Inflammatory macrophage treated with lipopolysaccharide for 4 hours (primary cell): ENCODE measurements around the gene RGS14.

Experiments used
- DNase-seq: peaks from one replicate; pipeline ENCODE4 v3.0.0-alpha.2; 2020

The RGS14 gene, protein sequence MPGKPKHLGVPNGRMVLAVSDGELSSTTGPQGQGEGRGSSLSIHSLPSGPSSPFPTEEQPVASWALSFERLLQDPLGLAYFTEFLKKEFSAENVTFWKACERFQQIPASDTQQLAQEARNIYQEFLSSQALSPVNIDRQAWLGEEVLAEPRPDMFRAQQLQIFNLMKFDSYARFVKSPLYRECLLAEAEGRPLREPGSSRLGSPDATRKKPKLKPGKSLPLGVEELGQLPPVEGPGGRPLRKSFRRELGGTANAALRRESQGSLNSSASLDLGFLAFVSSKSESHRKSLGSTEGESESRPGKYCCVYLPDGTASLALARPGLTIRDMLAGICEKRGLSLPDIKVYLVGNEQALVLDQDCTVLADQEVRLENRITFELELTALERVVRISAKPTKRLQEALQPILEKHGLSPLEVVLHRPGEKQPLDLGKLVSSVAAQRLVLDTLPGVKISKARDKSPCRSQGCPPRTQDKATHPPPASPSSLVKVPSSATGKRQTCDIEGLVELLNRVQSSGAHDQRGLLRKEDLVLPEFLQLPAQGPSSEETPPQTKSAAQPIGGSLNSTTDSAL

GRCh38 chr5:177357459-177358351 is at the start of gene RGS14:
Gene RGS14, plus strand, starts transcription at chr5:177357924. Its CDS starts 101 bp downstream, at chr5:177358025.
- DNase-seq = peak; percentile 88

DNA sequence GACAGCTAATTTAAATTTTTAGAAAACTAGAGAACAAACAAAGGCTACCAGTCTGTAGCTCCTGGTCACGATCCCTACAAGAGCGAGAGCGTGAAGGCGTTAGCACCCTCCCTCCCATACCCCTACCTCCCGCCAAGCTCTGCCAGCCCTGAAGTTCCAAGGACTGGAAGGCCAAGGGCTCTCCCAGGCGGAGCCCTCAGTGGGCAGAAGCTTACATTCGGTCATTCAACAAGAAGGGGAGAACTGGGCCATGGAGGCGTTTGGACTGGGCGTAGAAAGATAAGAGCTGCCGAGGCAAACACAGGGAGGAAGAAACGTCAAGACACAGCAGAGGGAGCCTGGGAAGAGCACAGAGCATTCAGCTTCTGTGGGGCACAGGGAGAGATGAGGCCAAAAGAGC is 49.0 kb upstream of the RGS14 start:
- no peak for DNase-seq

- DNase-seq = peak; percentile 56
Measured at GRCh38 chr5:177309351-177310191, 48.2 kb upstream of the RGS14 start.

DNA sequence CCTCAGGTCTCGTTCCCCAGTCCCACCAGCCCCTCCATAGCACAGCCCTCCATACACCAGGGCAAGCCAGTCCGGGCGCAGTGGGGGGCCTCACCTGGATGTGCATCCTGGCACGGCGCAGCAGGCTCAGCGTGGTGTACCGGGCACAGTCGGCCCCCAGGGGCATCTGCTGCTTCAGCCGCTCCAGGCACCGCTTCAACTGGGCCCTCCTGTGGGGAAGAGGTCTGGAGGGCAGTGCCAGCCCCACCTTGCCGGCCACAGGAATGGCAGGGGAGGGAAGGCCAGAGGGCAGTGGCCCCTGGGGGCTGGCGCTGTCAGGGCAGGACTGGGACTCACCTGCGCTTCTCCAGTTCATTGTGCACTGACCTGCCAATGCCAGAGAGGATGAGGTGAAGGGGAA is 47.4 kb upstream of the RGS14 start:
- no peak for DNase-seq

DNA sequence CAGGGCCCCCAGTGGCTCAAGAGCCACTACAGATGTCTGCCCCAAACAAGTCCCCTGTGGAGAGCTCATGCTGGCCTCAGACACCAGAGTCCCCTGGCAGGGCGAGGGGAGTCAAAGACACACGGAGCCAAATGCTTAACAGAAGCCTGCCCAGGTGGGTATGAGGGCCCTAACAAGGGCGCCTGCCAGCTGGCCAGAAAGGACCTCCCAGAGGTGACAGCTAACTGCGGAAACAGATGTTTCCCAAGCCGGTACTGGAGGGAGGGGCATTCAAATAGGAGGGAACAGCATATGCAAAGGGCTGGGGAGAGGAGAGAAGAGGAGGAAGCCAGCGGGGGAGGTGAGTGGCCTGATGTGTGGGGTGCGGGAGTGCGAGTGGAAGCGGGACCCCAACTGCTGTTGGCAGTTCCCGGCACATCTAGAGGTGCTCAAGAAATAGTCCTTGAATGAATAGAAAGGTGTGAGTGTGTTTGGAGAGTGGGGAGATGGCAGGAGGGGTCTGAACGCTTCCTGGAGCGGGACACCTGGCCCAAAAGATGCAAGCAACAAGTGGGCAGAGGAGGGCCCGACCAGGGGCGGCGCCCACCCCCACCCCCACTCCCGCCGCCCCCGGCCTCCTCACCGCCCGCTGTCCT is 46.9 kb upstream of the RGS14 start:
- peak; percentile 56 for DNase-seq

- no peak for DNase-seq
Measured at GRCh38 chr5:177311392-177311722, 46.4 kb upstream of the RGS14 start.

DNA sequence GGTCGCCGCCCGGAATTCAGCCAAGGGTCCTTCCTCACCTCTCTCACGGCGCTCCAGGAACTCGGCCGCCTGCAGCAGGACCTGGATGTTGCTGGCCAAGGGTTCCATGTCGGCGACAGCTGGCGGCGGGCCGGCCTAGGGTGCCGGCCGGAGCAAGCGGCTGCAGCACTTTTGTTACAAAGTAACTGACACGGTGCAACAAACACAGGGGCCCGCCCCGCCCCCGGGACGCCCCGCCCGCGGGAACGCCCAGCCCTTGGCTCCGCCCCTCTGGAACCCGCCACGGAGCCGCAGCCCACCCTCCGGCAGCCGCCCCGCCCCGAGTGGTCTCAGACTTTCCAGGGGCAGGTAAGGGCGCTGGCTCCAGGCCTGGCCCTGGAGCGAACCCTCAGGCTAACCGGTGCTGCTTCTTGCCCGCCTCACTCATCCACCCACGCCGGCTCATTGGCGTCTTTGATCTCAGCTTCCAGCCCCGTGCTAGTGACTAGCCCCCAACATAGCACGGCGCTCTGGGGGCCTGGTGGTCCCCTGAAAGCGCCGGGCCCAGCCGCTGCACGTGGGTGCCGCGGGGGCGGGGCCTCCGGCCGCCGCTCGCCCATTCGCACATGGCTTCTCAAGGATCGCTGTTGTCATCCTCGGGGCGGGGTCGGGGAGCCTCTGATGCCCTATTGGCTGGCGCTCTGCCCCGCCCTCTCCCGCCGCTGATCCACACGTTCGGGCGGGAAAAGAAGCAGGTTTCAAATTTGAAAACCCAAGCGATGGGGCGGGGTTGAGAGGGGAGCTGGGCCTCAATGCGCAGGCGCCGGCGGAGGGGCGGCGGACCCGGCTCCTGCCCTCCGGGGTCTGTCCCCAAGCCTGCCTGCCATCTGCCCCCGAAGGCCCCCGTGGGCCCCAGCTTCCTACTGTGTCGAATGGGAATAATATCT is 45.7 kb upstream of the RGS14 start, which contains the start of gene MXD3:
Gene MXD3, minus strand, starts transcription at position 176 of the 926 bp plus-strand sequence. Its CDS starts 68 bp downstream, at position 108.
- DNase-seq = peak; percentile 97

GRCh38 chr5:177312649-177313181 is 45.0 kb upstream of the RGS14 start:
- DNase-seq = no peak

DNA sequence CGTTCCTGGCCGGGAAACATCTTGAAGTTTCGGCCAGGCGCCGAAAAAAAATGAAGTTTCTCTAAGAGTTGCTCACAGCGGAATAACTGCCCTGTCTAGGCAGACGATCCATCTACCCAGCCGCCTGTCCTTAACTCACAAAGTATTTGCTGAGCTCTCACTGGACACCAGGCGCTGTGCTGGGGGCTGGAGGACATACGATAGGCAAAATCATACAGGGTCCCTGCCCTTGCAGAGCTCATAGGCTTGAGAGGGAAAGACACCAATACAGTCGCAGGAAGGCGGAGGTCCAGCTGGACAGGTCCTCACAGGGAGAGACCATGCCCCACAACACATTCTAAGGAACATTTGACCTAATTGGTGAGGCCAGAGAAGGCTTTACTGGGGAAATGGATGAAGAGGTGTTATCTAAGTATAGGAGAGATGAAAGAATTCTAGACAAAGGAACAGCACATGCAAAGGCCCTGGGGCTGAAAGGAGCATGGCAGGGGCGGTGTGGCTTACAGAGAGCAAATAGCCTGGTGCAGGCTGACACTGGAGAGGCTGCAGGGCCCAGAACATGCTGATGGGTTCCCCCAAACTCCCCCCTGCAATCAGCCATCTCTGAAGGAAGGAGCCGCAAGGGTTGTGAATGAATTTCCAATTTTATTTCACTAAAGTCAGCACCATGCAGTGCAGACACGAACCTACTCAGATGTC is 44.0 kb upstream of the RGS14 start:
- DNase-seq = no peak

GRCh38 chr5:177314376-177315342 is 43.1 kb upstream of the RGS14 start:
- DNase-seq = no peak

DNA sequence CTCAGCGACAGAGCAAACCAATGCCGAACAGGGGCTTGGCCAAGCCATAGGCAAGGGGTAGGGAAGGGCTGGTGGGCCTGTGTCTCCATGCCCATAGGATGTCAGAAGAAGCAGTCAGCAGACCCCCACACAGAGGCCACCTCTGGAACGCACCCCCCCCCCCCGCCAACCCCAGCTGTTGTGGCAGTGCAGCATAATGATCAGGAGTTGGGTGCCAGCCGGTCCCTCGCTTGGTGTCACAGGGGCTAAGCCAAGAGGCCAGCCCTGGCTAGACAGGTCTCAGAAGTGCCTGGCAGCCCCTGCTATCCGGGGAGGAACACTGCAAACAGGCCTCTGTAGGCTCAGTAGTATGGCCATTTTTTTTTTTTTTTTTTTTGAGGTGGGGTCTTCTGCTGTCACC is 42.3 kb upstream of the RGS14 start:
- no peak for DNase-seq

DNA sequence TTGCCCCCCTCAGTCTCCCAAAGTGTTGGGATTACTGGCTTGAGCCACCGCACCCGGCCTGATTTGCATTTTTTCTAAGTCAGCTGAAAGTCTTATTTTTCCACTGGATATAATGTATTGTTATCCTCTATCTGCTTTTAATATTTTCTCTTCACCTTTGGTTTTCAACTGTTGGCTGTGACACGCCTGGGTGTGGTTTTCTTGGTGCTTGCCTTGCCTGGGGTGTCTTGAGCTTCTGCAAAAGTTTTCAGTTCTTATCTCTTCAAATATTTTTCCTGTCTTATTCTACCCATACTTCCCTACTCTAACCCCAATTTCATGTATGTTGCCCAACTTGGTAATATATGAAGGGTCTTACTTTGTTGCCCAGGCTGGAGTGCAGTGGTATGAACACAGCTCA is 41.7 kb upstream of the RGS14 start:
- no peak for DNase-seq

DNA sequence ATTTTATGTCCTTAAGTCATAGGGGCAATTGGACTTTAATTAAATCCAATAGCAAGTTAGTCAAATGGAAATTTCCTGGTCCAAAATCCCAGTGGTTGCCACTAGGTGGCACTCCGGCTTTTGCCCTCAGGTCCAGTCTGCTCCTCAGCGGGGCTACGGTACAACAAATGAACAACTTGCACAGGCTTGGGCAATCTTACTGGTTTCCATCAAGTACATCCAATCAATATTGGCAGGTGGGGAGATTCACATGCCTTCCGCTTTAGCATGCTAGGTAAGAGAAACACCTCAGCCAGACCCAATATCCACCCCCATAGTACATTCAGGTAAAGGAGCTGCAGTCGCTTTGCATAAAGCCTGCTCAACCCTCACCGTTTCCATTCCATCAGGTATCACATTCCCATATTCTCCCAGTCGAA is 39.8 kb upstream of the RGS14 start:
- peak; percentile 79 for DNase-seq

GRCh38 chr5:177319913-177320588 is 37.7 kb upstream of the RGS14 start:
- DNase-seq = no peak

- DNase-seq = peak; percentile 72
Measured at GRCh38 chr5:177320879-177321278, 36.8 kb upstream of the RGS14 start.

DNA sequence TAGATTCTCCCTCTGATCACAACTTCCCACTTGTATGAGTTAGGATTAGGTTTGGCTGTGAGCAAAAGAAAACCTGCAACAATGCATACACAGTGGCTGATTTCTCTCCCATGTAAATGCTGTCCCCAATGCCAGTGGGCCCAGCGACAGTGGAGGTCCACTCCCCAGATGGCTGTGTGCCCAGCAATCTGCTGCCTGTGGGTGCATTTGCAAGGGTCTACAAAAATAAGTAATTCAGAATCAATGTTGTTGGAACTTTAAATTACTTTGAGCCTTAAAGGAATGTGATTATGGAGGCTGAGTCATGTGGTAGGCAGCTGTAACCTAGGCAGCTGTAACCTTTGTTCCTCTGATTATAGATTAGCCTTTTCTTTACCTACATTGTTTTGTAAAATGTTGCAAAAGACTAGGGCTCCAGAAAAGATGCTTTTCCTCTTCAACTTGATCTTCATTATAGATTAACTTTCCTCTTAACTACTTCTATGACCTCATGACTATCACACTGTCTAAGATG is 31.8 kb upstream of the RGS14 start:
- no peak for DNase-seq

DNA sequence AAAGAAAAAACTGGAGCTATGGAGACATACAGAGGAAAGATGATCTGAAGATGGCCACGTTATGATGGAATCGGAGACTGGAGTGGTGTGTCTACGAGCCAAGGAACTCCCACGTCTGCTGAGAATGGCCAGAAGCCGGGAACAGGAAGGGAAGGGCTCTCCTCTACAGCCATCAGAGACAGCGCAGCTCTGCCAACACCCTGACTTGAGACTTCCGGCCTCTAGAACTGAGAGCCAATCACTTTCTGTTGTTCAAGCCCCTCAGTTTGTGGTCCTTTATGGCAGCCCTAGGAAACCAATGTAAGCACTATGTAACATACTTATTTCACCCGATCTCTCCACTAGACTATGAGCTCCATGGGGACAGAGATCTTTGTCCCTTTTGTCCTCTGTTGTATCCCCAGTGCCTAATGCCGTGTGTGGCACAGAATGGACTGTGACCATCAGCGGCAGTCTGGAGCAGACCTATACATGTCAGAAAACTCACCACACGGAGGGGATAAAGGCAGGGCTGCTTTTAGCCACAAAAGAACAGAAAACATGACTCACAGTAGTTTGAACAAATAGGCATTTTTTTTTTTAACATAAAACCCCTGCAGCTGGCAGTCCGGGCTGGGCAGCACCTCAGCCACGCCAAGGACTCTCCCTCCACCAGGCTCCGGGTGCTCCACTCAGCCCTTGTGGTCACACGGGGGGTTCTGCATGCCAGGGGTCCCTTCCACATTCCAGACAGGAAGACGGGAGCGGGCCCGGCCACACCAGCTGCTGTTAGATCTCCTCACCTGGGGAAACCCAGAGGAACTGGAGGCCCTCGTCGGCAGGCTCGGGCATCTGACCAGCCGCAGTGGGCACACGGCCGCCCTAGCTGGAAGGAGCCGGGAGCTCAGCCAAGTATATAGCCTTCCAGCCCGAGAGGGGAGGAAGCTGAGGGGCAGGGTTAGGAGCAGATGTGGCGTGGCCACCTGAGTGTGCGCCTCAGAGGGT is 29.9 kb upstream of the RGS14 start:
- peak; percentile 15 for DNase-seq
